K562 (cell line): ENCODE results near the gene FXR1. TPM values are rescaled to one million over a fixed set of nuclear protein-coding genes. Genes with fewer than 3 reads are reported as not detected.

ENCODE experiments used
- ATAC-seq: fragments of 200-7000 bp; cut with Tn5 transposase; 3 replicates; pipeline ENCODE4 v1.9.1; 2020; ENCODE audit warnings: moderate library complexity
- BruUV-seq: library from RNA; stranded (reverse); fragments of 400-500 nt; replicated peaks from 2 replicates; lab custom pipeline; 2021; lab: Mats Ljungman, UMichigan
- CTCF ChIA-PET: fragments of 300-600 bp; formaldehyde crosslinking; extraction: SDS; loops from one replicate; lab custom pipeline; 2021; ENCODE audit warnings: low intra/inter-chr PET ratio; lab: Yijun Ruan, JAX
- POLR2A ChIA-PET: fragments of 300-600, 350-650 bp; sonication (Branson Sonifier 250); formaldehyde crosslinking; extraction: SDS; loops from one replicate; lab custom pipeline; 2021; ENCODE audit warnings: antibody characterized with exemption, inconsistent platforms; lab: Yijun Ruan, JAX
- DNase-seq, 4 experiments: peaks; one replicate each; pipeline versions ENCODE4 v3.0.0 to v3.0.0-alpha.2; 2011 to 2018; ENCODE audit warnings: low spot score in 3 of 4, mixed read lengths in 3 of 4; ENCODE audit errors: extremely low read depth in 1 of 4
- FAIRE-seq: peaks from 2 replicates; lab custom pipeline; 2011; peaks lifted over from hg19 to GRCh38; lab: Jason Lieb, UNC
- H2AFZ ChIP-seq: 2 replicates; pipeline ENCODE4 v1.6.0; 2011; ENCODE audit warnings: low read depth, low read length, control low read depth, inconsistent platforms
- H3K27ac ChIP-seq: fragments of 200-600 bp; 3 replicates; pipeline ENCODE4 v1.8.0; 2011; ENCODE audit warnings: low read depth, mild to moderate bottlenecking, control low read depth, inconsistent platforms, low read length, moderate library complexity, mixed read lengths; ENCODE audit errors: extremely low read depth
- H3K27me3 ChIP-seq, 2 experiments: fragments of 300-600 bp in 1 of 2; 2 replicates in 1 of 2; 3 replicates in 1 of 2; pipeline versions ENCODE4 v1.6.0 to v1.8.0; 2011; ENCODE audit warnings: inconsistent platforms in 2 of 2, low read length in 2 of 2, mild to moderate bottlenecking in 1 of 2, mixed read lengths in 1 of 2, moderate library complexity in 1 of 2; ENCODE audit not compliant: control insufficient read depth in 2 of 2, insufficient read depth in 2 of 2
- H3K36me3 ChIP-seq: fragments of 300-600 bp; 3 replicates; pipeline ENCODE4 v1.8.0; 2011; ENCODE audit warnings: mild to moderate bottlenecking, low read length, inconsistent platforms; ENCODE audit not compliant: control insufficient read depth, insufficient read depth
- H3K4me1 ChIP-seq, 2 experiments: fragments of 200-600 bp in 1 of 2; replicated peaks in 1 of 2; 2 replicates in 1 of 2; 3 replicates in 1 of 2; pipeline versions ENCODE4 v1.5.1 to v1.8.0; 2011; ENCODE audit warnings: inconsistent platforms in 2 of 2, low read length in 2 of 2, mild to moderate bottlenecking in 1 of 2, mixed read lengths in 1 of 2, moderate library complexity in 1 of 2; ENCODE audit not compliant: control insufficient read depth in 2 of 2, insufficient read depth in 2 of 2
- H3K4me2 ChIP-seq: 2 replicates; pipeline ENCODE4 v1.6.1; 2011; ENCODE audit warnings: low read length, control low read depth, inconsistent platforms, mixed read lengths; ENCODE audit not compliant: insufficient read depth
- H3K4me3 ChIP-seq: fragments of 200-600 bp; sonication (generic), shearing (Covaris generic); 2 replicates; pipeline ENCODE4 v1.5.1; 2016; ENCODE audit warnings: control low read depth, inconsistent platforms
- H3K79me2 ChIP-seq: fragments of 200-600 bp; 3 replicates; pipeline ENCODE4 v1.8.0; 2011; ENCODE audit warnings: low read length, inconsistent platforms; ENCODE audit not compliant: control insufficient read depth, insufficient read depth
- H3K9ac ChIP-seq, 2 experiments: 2 replicates each; pipeline versions ENCODE4 v1.6.0 to v1.6.1; 2011; ENCODE audit warnings: low read depth in 2 of 2, low read length in 2 of 2, control low read depth in 1 of 2, inconsistent platforms in 1 of 2, mild to moderate bottlenecking in 1 of 2, mixed read lengths in 1 of 2; ENCODE audit not compliant: insufficient read depth in 1 of 2
- H3K9me1 ChIP-seq: one replicate; pipeline ENCODE4 v1.6.0; 2011; ENCODE audit warnings: inconsistent platforms, mild to moderate bottlenecking, low read length, moderate library complexity; ENCODE audit not compliant: control insufficient read depth, insufficient read depth
- H3K9me3 ChIP-seq: replicated peaks from 2 replicates; pipeline ENCODE4 v1.5.1; 2011; ENCODE audit warnings: low read depth, low read length, inconsistent platforms; ENCODE audit not compliant: control insufficient read depth, insufficient read depth
- H4K20me1 ChIP-seq: replicated peaks from 2 replicates; pipeline ENCODE4 v1.6.1; 2011; ENCODE audit warnings: low read length, inconsistent platforms, mixed read lengths; ENCODE audit not compliant: control insufficient read depth, insufficient read depth
- FOXA3 ChIP-seq, 2 experiments: fragments of 450-650 bp in 1 of 2; sonication (generic) in 1 of 2; formaldehyde crosslinking; IDR thresholded peaks in 1 of 2; conservative IDR thresholded peaks in 1 of 2; 2 replicates each; pipeline versions ENCODE4 v1.4.0 to v1.8.0; 2020 to 2022; ENCODE audit warnings: mild to moderate bottlenecking in 2 of 2, missing genetic modification reagents in 1 of 2
- GABPB1 ChIP-seq: sonication (generic); formaldehyde crosslinking; IDR thresholded peaks from 2 replicates; pipeline ENCODE4 v1.8.0; 2022; ENCODE audit warnings: mild to moderate bottlenecking, missing genetic modification reagents
- GTF2A2 ChIP-seq: IDR thresholded peaks from 2 replicates; pipeline ENCODE4 v1.6.1; 2016; ENCODE audit warnings: mild to moderate bottlenecking, missing genetic modification characterization, missing compliant biosample characterization
- HDAC8 ChIP-seq: fragments of 450-650 bp; IDR thresholded peaks from 2 replicates; pipeline ENCODE4 v1.6.1; 2016; ENCODE audit warnings: mild to moderate bottlenecking, missing genetic modification characterization, moderate library complexity, missing compliant biosample characterization
- HIVEP1 ChIP-seq: fragments of 250-450 bp; sonication (Bioruptor Pico); IDR thresholded peaks from 2 replicates; pipeline ENCODE4 v1.4.0; 2020; ENCODE audit warnings: mild to moderate bottlenecking
- JUNB ChIP-seq: fragments of 450-650 bp; formaldehyde crosslinking; conservative IDR thresholded peaks from 2 replicates; pipeline ENCODE4 v1.4.0; 2020; ENCODE audit warnings: mild to moderate bottlenecking
- MBD2 ChIP-seq: sonication (generic); IDR thresholded peaks from 2 replicates; pipeline ENCODE4 v1.6.1; 2016; ENCODE audit warnings: low read depth, borderline replicate concordance
- PTTG1 ChIP-seq: fragments of 450-650 bp; IDR thresholded peaks from 2 replicates; pipeline ENCODE4 v1.6.1; 2016; ENCODE audit warnings: low read depth, mild to moderate bottlenecking, missing genetic modification characterization, missing compliant biosample characterization
- SLC30A9 ChIP-seq: fragments of 250-450 bp; sonication (Bioruptor Pico); IDR thresholded peaks from 2 replicates; pipeline ENCODE4 v1.8.0; 2022; ENCODE audit warnings: mild to moderate bottlenecking, moderate library complexity
- SMARCA5 ChIP-seq: fragments of 450-650 bp; IDR thresholded peaks from 2 replicates; pipeline ENCODE4 v1.6.1; 2016
- ZBTB5 ChIP-seq: fragments of 450-650 bp; IDR thresholded peaks from 2 replicates; pipeline ENCODE4 v1.6.1; 2017; ENCODE audit warnings: antibody characterized with exemption
- WGBS: fragments of 100-300 bp; shearing (Covaris generic); methylation state at CpG from one replicate; pipeline ENCODE4 v1.1.6; 2016; ENCODE audit warnings: low coverage, mixed read lengths; ENCODE audit not compliant: insufficient coverage; ENCODE audit errors: missing lambda C conversion rate; 5-methylcytosine and 5-hydroxymethylcytosine counted together
- in situ Hi-C: fragments of 300-500 bp; cut with MboI; formaldehyde crosslinking; loops from 4 replicates; pipeline ENCODE4 v1.15.0; 2018; ENCODE audit warnings: inconsistent platforms, mixed read lengths
- intact Hi-C: fragments of 100-400 bp; cut with micrococcal nuclease; formaldehyde crosslinking; loops from 2 replicates; pipeline ENCODE4 v1.14.2; 2022
- polyA plus RNA-seq, 8 experiments: library from polyadenylated mRNA; depleted of rRNA in 4 of 8; stranded (reverse) in 5 of 8; unstranded in 3 of 8; fragments of >200 nt; fragmentation: Nextera tagmentation in 2 of 8; fragmentation: Illumina TruSeq in 1 of 8; extraction: Ambion mirVana in 2 of 8; extraction: Trizol in 1 of 8; gene quantifications; 2 replicates each; pipeline versions ENCODE4 v1.2.1 to v1.2.3, GENCODE V29; 2011 to 2014; ENCODE audit warnings: inconsistent platforms in 1 of 8, missing spikeins in 1 of 8
- total RNA-seq, 7 experiments: library from RNA; depleted of rRNA in 6 of 7; stranded (reverse); fragments of >200 nt in 6 of 7; fragmentation: Illumina TruSeq in 2 of 7; extraction: Trizol in 2 of 7; gene quantifications; 2 replicates each; pipeline versions ENCODE4 v1.2.1 to v1.2.3, GENCODE V29; 2011 to 2021; ENCODE audit warnings: low replicate concordance in 1 of 7
- TF ChIP-seq, protein P1 (sequence below): IDR thresholded peaks from 3 replicates; pipeline ENCODE4 v1.6.1; 2011; ENCODE audit warnings: borderline replicate concordance, mild to moderate bottlenecking, moderate library complexity; ENCODE audit not compliant: insufficient read length; ENCODE audit errors: extremely low read depth
- TF ChIP-seq, protein P2 (sequence below): fragments of 150-350 bp; conservative IDR thresholded peaks from 2 replicates; pipeline ENCODE4 v1.6.1; 2014; ENCODE audit warnings: low read length

Gene FXR1
- total and polyA plus RNA-seq, 9 of the 15 experiments (the other 6 are each of a cell fraction or from before 2014, with no cell fraction given), result 59.4 to 177 (median 136) TPM

DNA sequence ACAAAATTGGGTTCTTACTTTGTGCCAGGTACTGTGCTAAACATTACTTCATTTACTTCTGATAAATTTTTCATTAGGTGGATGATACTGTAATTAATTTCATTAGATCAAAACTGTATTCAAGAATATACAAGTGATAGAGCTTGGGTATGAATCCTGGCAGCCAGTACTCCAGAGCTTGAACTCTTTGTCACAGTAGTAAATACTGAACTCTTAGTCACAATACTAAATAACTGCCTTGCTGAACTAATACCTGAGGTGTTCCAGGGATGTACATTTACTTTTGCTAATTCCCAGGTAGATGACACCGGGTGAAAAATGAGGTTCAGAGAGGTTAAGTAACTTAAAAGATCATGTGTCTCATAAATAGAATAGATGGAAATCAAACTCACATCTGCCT, 20.3 kb downstream of the FXR1 start:
- Histone ChIP-seq H3K9me3 (no peaks in the 10 kb centered on the region), H3K36me3 (peaks cover 56% of the 10 kb centered on the region), H3K27ac (no peak overlapping the region), H3K4me1 (no peaks in the 10 kb centered on the region; a peak in 3 of 5 replicates), H3K9me1 (no peaks in the 10 kb centered on the region), H4K20me1 (peaks cover 10% of the 10 kb centered on the region; the same call in 1 of the 2 replicates), H3K4me2 (no peak overlapping the region), H2AFZ (no peak overlapping the region), H3K27me3 (no peaks in the 10 kb centered on the region), H3K4me3 (no peak overlapping the region), H3K79me2 (peaks cover 99% of the 10 kb centered on the region), H3K9ac (no peak overlapping the region)
- WGBS, result 92% methylated on average over 1 of the region's 1 CpG
- no TSS peak for BruUV-seq
- ATAC-seq (no peak), DNase-seq (no peak), FAIRE-seq (no peak)
- ChIA-PET CTCF (no interaction called here), POLR2A (interaction anchor here (0.8 kb wide), 1 partner anchor 16 kb away, joined by 3 read pairs; no protein-coding TSS in a partner anchor)
- in situ Hi-C loops, result no loop called here
- intact Hi-C loops, result no loop called here
- TF ChIP-seq, protein P1, sequence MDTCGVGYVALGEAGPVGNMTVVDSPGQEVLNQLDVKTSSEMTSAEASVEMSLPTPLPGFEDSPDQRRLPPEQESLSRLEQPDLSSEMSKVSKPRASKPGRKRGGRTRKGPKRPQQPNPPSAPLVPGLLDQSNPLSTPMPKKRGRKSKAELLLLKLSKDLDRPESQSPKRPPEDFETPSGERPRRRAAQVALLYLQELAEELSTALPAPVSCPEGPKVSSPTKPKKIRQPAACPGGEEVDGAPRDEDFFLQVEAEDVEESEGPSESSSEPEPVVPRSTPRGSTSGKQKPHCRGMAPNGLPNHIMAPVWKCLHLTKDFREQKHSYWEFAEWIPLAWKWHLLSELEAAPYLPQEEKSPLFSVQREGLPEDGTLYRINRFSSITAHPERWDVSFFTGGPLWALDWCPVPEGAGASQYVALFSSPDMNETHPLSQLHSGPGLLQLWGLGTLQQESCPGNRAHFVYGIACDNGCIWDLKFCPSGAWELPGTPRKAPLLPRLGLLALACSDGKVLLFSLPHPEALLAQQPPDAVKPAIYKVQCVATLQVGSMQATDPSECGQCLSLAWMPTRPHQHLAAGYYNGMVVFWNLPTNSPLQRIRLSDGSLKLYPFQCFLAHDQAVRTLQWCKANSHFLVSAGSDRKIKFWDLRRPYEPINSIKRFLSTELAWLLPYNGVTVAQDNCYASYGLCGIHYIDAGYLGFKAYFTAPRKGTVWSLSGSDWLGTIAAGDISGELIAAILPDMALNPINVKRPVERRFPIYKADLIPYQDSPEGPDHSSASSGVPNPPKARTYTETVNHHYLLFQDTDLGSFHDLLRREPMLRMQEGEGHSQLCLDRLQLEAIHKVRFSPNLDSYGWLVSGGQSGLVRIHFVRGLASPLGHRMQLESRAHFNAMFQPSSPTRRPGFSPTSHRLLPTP, result no peak
- TF ChIP-seq ZBTB5 (no peak), MBD2 (no peak), PTTG1 (tag) (no peak), GTF2A2 (tag) (no peak), SLC30A9 (CRISPR knock-in tag) (no peak), GABPB1 (CRISPR knock-in tag) (no peak), HDAC8 (tag) (no peak), JUNB (CRISPR knock-in tag) (no peak), SMARCA5 (no peak), FOXA3 (CRISPR knock-in tag; conservative IDR thresholded peaks at IDR 0.05 in 1 of 2, IDR thresholded peaks at IDR 0.05 in 1 of 2) (no peak), HIVEP1 (CRISPR knock-in tag) (no peak)
- TF ChIP-seq, protein P2, sequence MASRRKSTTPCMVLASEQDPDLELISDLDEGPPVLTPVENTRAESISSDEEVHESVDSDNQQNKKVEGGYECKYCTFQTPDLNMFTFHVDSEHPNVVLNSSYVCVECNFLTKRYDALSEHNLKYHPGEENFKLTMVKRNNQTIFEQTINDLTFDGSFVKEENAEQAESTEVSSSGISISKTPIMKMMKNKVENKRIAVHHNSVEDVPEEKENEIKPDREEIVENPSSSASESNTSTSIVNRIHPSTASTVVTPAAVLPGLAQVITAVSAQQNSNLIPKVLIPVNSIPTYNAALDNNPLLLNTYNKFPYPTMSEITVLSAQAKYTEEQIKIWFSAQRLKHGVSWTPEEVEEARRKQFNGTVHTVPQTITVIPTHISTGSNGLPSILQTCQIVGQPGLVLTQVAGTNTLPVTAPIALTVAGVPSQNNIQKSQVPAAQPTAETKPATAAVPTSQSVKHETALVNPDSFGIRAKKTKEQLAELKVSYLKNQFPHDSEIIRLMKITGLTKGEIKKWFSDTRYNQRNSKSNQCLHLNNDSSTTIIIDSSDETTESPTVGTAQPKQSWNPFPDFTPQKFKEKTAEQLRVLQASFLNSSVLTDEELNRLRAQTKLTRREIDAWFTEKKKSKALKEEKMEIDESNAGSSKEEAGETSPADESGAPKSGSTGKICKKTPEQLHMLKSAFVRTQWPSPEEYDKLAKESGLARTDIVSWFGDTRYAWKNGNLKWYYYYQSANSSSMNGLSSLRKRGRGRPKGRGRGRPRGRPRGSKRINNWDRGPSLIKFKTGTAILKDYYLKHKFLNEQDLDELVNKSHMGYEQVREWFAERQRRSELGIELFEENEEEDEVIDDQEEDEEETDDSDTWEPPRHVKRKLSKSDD, result no peak
